IPS DF 6.9 (cell line): ENCODE results near the gene KCNQ1OT1.

Source experiments
- DNase-seq: peaks from one replicate; pipeline ENCODE4 v3.0.0-alpha.2; 2013; ENCODE audit warnings: low read depth, low spot score
- H3K27ac ChIP-seq: one replicate; pipeline ENCODE4 v1.5.1; 2013; ENCODE audit warnings: low read length, control low read depth
- H3K27me3 ChIP-seq: 2 replicates; pipeline ENCODE4 v1.6.1; 2013; ENCODE audit warnings: mild to moderate bottlenecking, low read length; ENCODE audit not compliant: control insufficient read depth, insufficient read depth
- H3K36me3 ChIP-seq: 2 replicates; pipeline ENCODE4 v1.6.1; 2013; ENCODE audit warnings: low read length; ENCODE audit not compliant: control insufficient read depth, insufficient read depth
- H3K4me1 ChIP-seq: 2 replicates; pipeline ENCODE4 v1.6.1; 2013; ENCODE audit warnings: low read length; ENCODE audit not compliant: control insufficient read depth, insufficient read depth
- H3K4me3 ChIP-seq: 2 replicates; pipeline ENCODE4 v1.5.1; 2013; ENCODE audit warnings: mild to moderate bottlenecking, low read length
- H3K9me3 ChIP-seq: 2 replicates; pipeline ENCODE4 v1.6.1; 2013; ENCODE audit warnings: low read length, inconsistent platforms; ENCODE audit not compliant: control insufficient read depth, insufficient read depth
- WGBS: extraction: QIAGEN DNeasy Blood & Tissue Kit; methylation state at CpG from one replicate; pipeline ENCODE4 v1.1.7; 2013; ENCODE audit warnings: mixed read lengths, missing lambda C conversion rate; ENCODE audit not compliant: insufficient read length, insufficient coverage; 5-methylcytosine and 5-hydroxymethylcytosine counted together

The KCNQ1OT1 gene

GRCh38 chr11:2665526-2666400 is 34.0 kb downstream of the KCNQ1OT1 start:
- no peak overlapping the region for H3K4me3 ChIP-seq
- no peak overlapping the region for H3K27ac ChIP-seq
- WGBS, result no CpG with 5 or more reads among the region's 11 CpGs
- H3K36me3 ChIP-seq, result no peaks in the 10 kb centered on the region
- H3K4me1 ChIP-seq, result no peaks in the 10 kb centered on the region
- DNase-seq, result no peak
- no peaks in the 10 kb centered on the region for H3K9me3 ChIP-seq
- H3K27me3 ChIP-seq, result no peaks in the 10 kb centered on the region

- no peaks in the 10 kb centered on the region for H3K9me3 ChIP-seq
- H3K36me3 ChIP-seq, result no peaks in the 10 kb centered on the region
- H3K4me3 ChIP-seq, result no peak overlapping the region
- H3K27ac ChIP-seq, result no peak overlapping the region
- no peak for DNase-seq
- H3K27me3 ChIP-seq, result no peaks in the 10 kb centered on the region
- H3K4me1 ChIP-seq, result no peaks in the 10 kb centered on the region
- WGBS, result no CpG with 5 or more reads among the region's 14 CpGs
Measured at GRCh38 chr11:2664791-2665525, 34.8 kb downstream of the KCNQ1OT1 start.

GRCh38 chr11:2664376-2664775 is 35.4 kb downstream of the KCNQ1OT1 start:
- Histone ChIP-seq H3K27me3 (no peaks in the 10 kb centered on the region), H3K27ac (no peak overlapping the region), H3K4me1 (no peaks in the 10 kb centered on the region), H3K36me3 (no peaks in the 10 kb centered on the region), H3K4me3 (no peak overlapping the region), H3K9me3 (no peaks in the 10 kb centered on the region)
- no peak for DNase-seq
- no CpG with 5 or more reads among the region's 9 CpGs for WGBS

- Histone ChIP-seq H3K27ac (no peak overlapping the region), H3K27me3 (no peaks in the 10 kb centered on the region), H3K36me3 (no peaks in the 10 kb centered on the region), H3K4me3 (no peak overlapping the region), H3K9me3 (no peaks in the 10 kb centered on the region), H3K4me1 (no peaks in the 10 kb centered on the region)
- no peak for DNase-seq
Measured at GRCh38 chr11:2663915-2664314, 35.9 kb downstream of the KCNQ1OT1 start.

- DNase-seq, result no peak
- no CpG with 5 or more reads among the region's 2 CpGs for WGBS
- no peaks in the 10 kb centered on the region for H3K4me1 ChIP-seq
- H3K9me3 ChIP-seq, result no peaks in the 10 kb centered on the region
- no peak overlapping the region for H3K27ac ChIP-seq
- H3K4me3 ChIP-seq, result no peak overlapping the region
- H3K36me3 ChIP-seq, result no peaks in the 10 kb centered on the region
- H3K27me3 ChIP-seq, result no peaks in the 10 kb centered on the region
Measured at GRCh38 chr11:2663506-2663905, 36.3 kb downstream of the KCNQ1OT1 start.

- Histone ChIP-seq H3K27ac (no peak overlapping the region), H3K27me3 (no peaks in the 10 kb centered on the region), H3K4me3 (no peak overlapping the region), H3K4me1 (no peaks in the 10 kb centered on the region), H3K36me3 (no peaks in the 10 kb centered on the region), H3K9me3 (no peaks in the 10 kb centered on the region)
- DNase-seq, result no peak
- no CpG with 5 or more reads among the region's 19 CpGs for WGBS
Measured at GRCh38 chr11:2662430-2663299, 37.1 kb downstream of the KCNQ1OT1 start.

- Histone ChIP-seq H3K27me3 (no peaks in the 10 kb centered on the region), H3K27ac (no peak overlapping the region), H3K4me3 (no peak overlapping the region), H3K4me1 (no peaks in the 10 kb centered on the region), H3K9me3 (no peaks in the 10 kb centered on the region), H3K36me3 (no peaks in the 10 kb centered on the region)
- DNase-seq, result no peak
- WGBS, result no CpG with 5 or more reads among the region's 5 CpGs
Measured at GRCh38 chr11:2662024-2662312, 37.8 kb downstream of the KCNQ1OT1 start.

- no peaks in the 10 kb centered on the region for H3K27me3 ChIP-seq
- no peak for DNase-seq
- no peak overlapping the region for H3K27ac ChIP-seq
- H3K4me3 ChIP-seq, result no peak overlapping the region
- H3K9me3 ChIP-seq, result no peaks in the 10 kb centered on the region
- WGBS, result no CpG with 5 or more reads among the region's 4 CpGs
- no peaks in the 10 kb centered on the region for H3K4me1 ChIP-seq
- H3K36me3 ChIP-seq, result no peaks in the 10 kb centered on the region
Measured at GRCh38 chr11:2661173-2662023, 38.4 kb downstream of the KCNQ1OT1 start.

- DNase-seq, result no peak
- no peak overlapping the region for H3K27ac ChIP-seq
- no CpG with 5 or more reads among the region's 2 CpGs for WGBS
- no peak overlapping the region for H3K4me3 ChIP-seq
- 0 out of 2 replicates have a peak, but pooled peaks cover 4% of the 10 kb centered on the region for H3K27me3 ChIP-seq
- no peaks in the 10 kb centered on the region; the same call in 1 of the 2 replicates for H3K9me3 ChIP-seq
- no peaks in the 10 kb centered on the region for H3K36me3 ChIP-seq
- H3K4me1 ChIP-seq, result no peaks in the 10 kb centered on the region
Measured at GRCh38 chr11:2660357-2660939, 39.3 kb downstream of the KCNQ1OT1 start.
